Neutrophil (primary cell): Measurements from ENCODE around the gene ALDH6A1.
A peak's percentile ranks its signal among the peaks of the same experiment; 100 is the strongest.

Experiments used
- H3K27ac ChIP-seq: fragments of 200-600 bp; sonication (generic); 2 replicates; pipeline ENCODE4 v1.5.1; 2016; ENCODE audit warnings: mild to moderate bottlenecking, moderate library complexity
- H3K27me3 ChIP-seq: fragments of 200-600 bp; sonication (generic); 2 replicates; pipeline ENCODE4 v1.6.0; 2016; ENCODE audit warnings: mild to moderate bottlenecking
- H3K36me3 ChIP-seq: fragments of 200-600 bp; sonication (generic); 2 replicates; pipeline ENCODE4 v1.5.1; 2017
- H3K4me1 ChIP-seq, 2 experiments: fragments of 200-600 bp in 1 of 2; sonication (generic) in 1 of 2; 1 replicate in 1 of 2; 2 replicates in 1 of 2; pipeline versions ENCODE4 v1.5.1 to v1.6.1; 2013 to 2016; ENCODE audit warnings: low read depth in 1 of 2, low read length in 1 of 2, mild to moderate bottlenecking in 1 of 2, moderate library complexity in 1 of 2; ENCODE audit not compliant: control insufficient read depth in 1 of 2, insufficient read depth in 1 of 2
- H3K4me3 ChIP-seq, 2 experiments: fragments of 200-600 bp in 1 of 2; sonication (generic) in 1 of 2; 1 replicate in 1 of 2; 2 replicates in 1 of 2; pipeline ENCODE4 v1.5.1; 2013 to 2016; ENCODE audit warnings: low read depth in 1 of 2, low read length in 1 of 2, mild to moderate bottlenecking in 1 of 2, moderate library complexity in 1 of 2
- H3K9me3 ChIP-seq: fragments of 200-600 bp; sonication (generic); 2 replicates; pipeline ENCODE4 v1.5.1; 2016
- CTCF ChIP-seq: fragments of 200-600 bp; sonication (generic); IDR thresholded peaks from 2 replicates; pipeline ENCODE4 v1.5.1; 2016; ENCODE audit warnings: antibody characterized with exemption

The ALDH6A1 gene

GRCh38 chr14:74048281-74048680, 36.0 kb downstream of the ALDH6A1 start:
- no peaks in the 10 kb centered on the region for H3K9me3 ChIP-seq
- H3K4me1 ChIP-seq: no peaks in the 10 kb centered on the region
- no peaks in the 10 kb centered on the region for H3K36me3 ChIP-seq
- no peaks in the 10 kb centered on the region for H3K27me3 ChIP-seq
- H3K27ac ChIP-seq: no peak overlapping the region
- TF ChIP-seq CTCF: no peak
- H3K4me3 ChIP-seq: no peak overlapping the region

GRCh38 chr14:74045522-74045921, 38.7 kb downstream of the ALDH6A1 start:
- Histone ChIP-seq H3K9me3 (no peaks in the 10 kb centered on the region), H3K4me3 (no peak overlapping the region), H3K36me3 (no peaks in the 10 kb centered on the region), H3K27ac (no peak overlapping the region), H3K4me1 (no peaks in the 10 kb centered on the region), H3K27me3 (no peaks in the 10 kb centered on the region)
- no peak for TF ChIP-seq CTCF

GRCh38 chr14:74042296-74042695, 42.0 kb downstream of the ALDH6A1 start:
- no peak for TF ChIP-seq CTCF
- Histone ChIP-seq H3K36me3 (no peaks in the 10 kb centered on the region), H3K27me3 (no peaks in the 10 kb centered on the region), H3K4me1 (no peaks in the 10 kb centered on the region), H3K9me3 (no peaks in the 10 kb centered on the region), H3K4me3 (no peak overlapping the region), H3K27ac (no peak overlapping the region)

- Histone ChIP-seq H3K4me1 (no peaks in the 10 kb centered on the region), H3K36me3 (no peaks in the 10 kb centered on the region), H3K27me3 (no peaks in the 10 kb centered on the region), H3K27ac (no peak overlapping the region), H3K9me3 (no peaks in the 10 kb centered on the region), H3K4me3 (no peak overlapping the region)
- TF ChIP-seq CTCF: peak; percentile 52
Observed at GRCh38 chr14:74038020-74038859, 46.0 kb downstream of the ALDH6A1 start.

GRCh38 chr14:74035556-74035955, 48.7 kb downstream of the ALDH6A1 start:
- H3K9me3 ChIP-seq: no peaks in the 10 kb centered on the region
- H3K27ac ChIP-seq: no peak overlapping the region
- H3K27me3 ChIP-seq: no peaks in the 10 kb centered on the region
- no peak for TF ChIP-seq CTCF
- no peak overlapping the region for H3K4me3 ChIP-seq
- H3K4me1 ChIP-seq: no peaks in the 10 kb centered on the region
- no peaks in the 10 kb centered on the region for H3K36me3 ChIP-seq
